Sigmoid colon (tissue), 4 donors: Measurements from ENCODE around the gene FSTL4.

Experiments
- EP300 ChIP-seq, 4 donors: sonication (generic); formaldehyde crosslinking; IDR thresholded peaks; one replicate each; pipeline ENCODE4 v1.6.1; 2017; ENCODE audit warnings: antibody characterized with exemption in 4 of 4
- POLR2A ChIP-seq, 2 donors: fragments of 450-650 bp; IDR thresholded peaks; one replicate each; pipeline ENCODE4 v1.6.1; 2016; ENCODE audit warnings: antibody characterized with exemption in 2 of 2, mild to moderate bottlenecking in 2 of 2, moderate library complexity in 2 of 2
- POLR2AphosphoS5 ChIP-seq, 4 donors: sonication (generic); formaldehyde crosslinking; IDR thresholded peaks; one replicate each; pipeline ENCODE4 v1.6.1; 2017; ENCODE audit warnings: antibody characterized with exemption in 4 of 4
- TF ChIP-seq, protein P1 (sequence below), 4 experiments: fragments of 450-650 bp in 3 of 4; fragments of 200-600 bp in 1 of 4; IDR thresholded peaks; one replicate each; pipeline ENCODE4 v1.5.1; 2016 to 2019; ENCODE audit warnings: antibody characterized with exemption in 4 of 4, mild to moderate bottlenecking in 3 of 4, moderate library complexity in 2 of 4

DNA sequence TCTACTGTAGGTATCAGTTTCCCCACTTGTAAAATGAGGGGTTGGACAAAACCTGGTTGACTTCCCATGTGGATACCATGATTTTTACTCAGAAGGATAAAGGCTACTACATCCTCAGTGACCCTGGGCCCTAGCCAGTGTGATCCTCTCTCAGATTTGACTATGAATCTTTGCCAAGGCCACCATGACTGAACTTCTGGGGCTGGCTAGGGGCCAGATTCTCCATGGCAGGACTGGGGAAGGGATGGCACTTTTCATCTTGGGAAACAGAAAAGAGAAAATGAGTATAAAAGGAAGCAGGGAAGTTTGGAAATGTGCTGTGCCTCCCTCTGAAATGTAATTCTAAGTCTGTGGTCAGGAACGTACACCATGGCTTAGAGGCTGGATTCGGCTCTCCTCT, 1.4 kb upstream of the FSTL4 start:
- TF ChIP-seq, protein P1, sequence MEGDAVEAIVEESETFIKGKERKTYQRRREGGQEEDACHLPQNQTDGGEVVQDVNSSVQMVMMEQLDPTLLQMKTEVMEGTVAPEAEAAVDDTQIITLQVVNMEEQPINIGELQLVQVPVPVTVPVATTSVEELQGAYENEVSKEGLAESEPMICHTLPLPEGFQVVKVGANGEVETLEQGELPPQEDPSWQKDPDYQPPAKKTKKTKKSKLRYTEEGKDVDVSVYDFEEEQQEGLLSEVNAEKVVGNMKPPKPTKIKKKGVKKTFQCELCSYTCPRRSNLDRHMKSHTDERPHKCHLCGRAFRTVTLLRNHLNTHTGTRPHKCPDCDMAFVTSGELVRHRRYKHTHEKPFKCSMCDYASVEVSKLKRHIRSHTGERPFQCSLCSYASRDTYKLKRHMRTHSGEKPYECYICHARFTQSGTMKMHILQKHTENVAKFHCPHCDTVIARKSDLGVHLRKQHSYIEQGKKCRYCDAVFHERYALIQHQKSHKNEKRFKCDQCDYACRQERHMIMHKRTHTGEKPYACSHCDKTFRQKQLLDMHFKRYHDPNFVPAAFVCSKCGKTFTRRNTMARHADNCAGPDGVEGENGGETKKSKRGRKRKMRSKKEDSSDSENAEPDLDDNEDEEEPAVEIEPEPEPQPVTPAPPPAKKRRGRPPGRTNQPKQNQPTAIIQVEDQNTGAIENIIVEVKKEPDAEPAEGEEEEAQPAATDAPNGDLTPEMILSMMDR (IDR thresholded peaks at IDR 0.05): no peak
- TF ChIP-seq POLR2A (IDR thresholded peaks at IDR 0.05) (no peak), POLR2AphosphoS5 (IDR thresholded peaks at IDR 0.05) (no peak), EP300 (IDR thresholded peaks at IDR 0.05) (no peak)
